WTC11 (cell line): ENCODE data around the gene WDPCP. TPM values are rescaled to one million over a fixed set of nuclear protein-coding genes. Genes with fewer than 3 reads are reported as not detected.

Experiments
- ATAC-seq: fragments of 200-7000 bp; cut with Tn5 transposase; 2 replicates; pipeline ENCODE4 v1.10.0; 2021; ENCODE audit warnings: mild to moderate bottlenecking, moderate library complexity
- CTCF ChIA-PET: fragments of 300-600 bp; sonication (Branson Sonifier 250); formaldehyde crosslinking; loops from one replicate; lab custom pipeline; 2021; ENCODE audit warnings: antibody characterized with exemption; lab: Charles Lee
- POLR2A ChIA-PET: fragments of 350-600 bp; sonication (Branson Sonifier 250); formaldehyde crosslinking; loops from one replicate; lab custom pipeline; 2021; ENCODE audit warnings: antibody characterized with exemption; lab: Charles Lee
- DNase-seq: peaks from one replicate; pipeline ENCODE4 v3.0.0; 2021; ENCODE audit warnings: low spot score
- H3K27ac Mint-ChIP-seq: 2 replicates; pipeline ENCODE4 v1.8.0; 2021; ENCODE audit warnings: mixed read lengths
- H3K27me3 Mint-ChIP-seq: 2 replicates; pipeline ENCODE4 v1.8.0; 2021; ENCODE audit warnings: low read depth, mild to moderate bottlenecking, moderate library complexity, mixed read lengths
- H3K36me3 Mint-ChIP-seq: 2 replicates; pipeline ENCODE4 v1.8.0; 2021; ENCODE audit warnings: mixed read lengths
- H3K4me1 Mint-ChIP-seq: 2 replicates; pipeline ENCODE4 v1.8.0; 2022; ENCODE audit warnings: mixed read lengths
- H3K4me3 Mint-ChIP-seq: 2 replicates; pipeline ENCODE4 v1.8.0; 2021; ENCODE audit warnings: mild to moderate bottlenecking, moderate library complexity, mixed read lengths
- H3K9me3 Mint-ChIP-seq: 2 replicates; pipeline ENCODE4 v1.8.0; 2021; ENCODE audit warnings: mixed read lengths
- CDX4 ChIP-seq: fragments of 250-450 bp; sonication (Bioruptor Pico); IDR thresholded peaks from 2 replicates; pipeline ENCODE4 v1.9.0; 2021; ENCODE audit warnings: moderate library complexity, mild to moderate bottlenecking, inconsistent platforms, borderline replicate concordance
- CREB1 ChIP-seq: sonication (generic); formaldehyde crosslinking; IDR thresholded peaks from 2 replicates; pipeline ENCODE4 v1.8.0; 2023; ENCODE audit warnings: mild to moderate bottlenecking, missing genetic modification reagents
- ERG ChIP-seq: fragments of 250-450 bp; sonication (Bioruptor Pico); IDR thresholded peaks from 2 replicates; pipeline ENCODE4 v1.8.0; 2021; ENCODE audit warnings: mild to moderate bottlenecking
- ETV6 ChIP-seq: sonication (generic); formaldehyde crosslinking; IDR thresholded peaks from 2 replicates; pipeline ENCODE4 v1.8.1; 2022; ENCODE audit warnings: mild to moderate bottlenecking, missing genetic modification reagents
- JUN ChIP-seq: sonication (generic); formaldehyde crosslinking; IDR thresholded peaks from 2 replicates; pipeline ENCODE4 v1.8.0; 2023; ENCODE audit warnings: mild to moderate bottlenecking, missing genetic modification reagents
- MYBL2 ChIP-seq: sonication (generic); formaldehyde crosslinking; IDR thresholded peaks from 2 replicates; pipeline ENCODE4 v1.8.1; 2023; ENCODE audit warnings: mild to moderate bottlenecking, moderate library complexity, missing genetic modification reagents
- NFE2L1 ChIP-seq: sonication (generic); formaldehyde crosslinking; IDR thresholded peaks from 2 replicates; pipeline ENCODE4 v1.8.1; 2023; ENCODE audit warnings: missing genetic modification reagents
- OVOL2 ChIP-seq: fragments of 250-450 bp; sonication (Bioruptor Pico); IDR thresholded peaks from 2 replicates; pipeline ENCODE4 v1.9.0; 2021; ENCODE audit warnings: mild to moderate bottlenecking, borderline replicate concordance
- SMAD4 ChIP-seq: sonication (generic); formaldehyde crosslinking; IDR thresholded peaks from 2 replicates; pipeline ENCODE4 v1.8.0; 2022; ENCODE audit warnings: mild to moderate bottlenecking, missing genetic modification reagents
- TCF7 ChIP-seq: sonication (generic); formaldehyde crosslinking; IDR thresholded peaks from 2 replicates; pipeline ENCODE4 v1.8.0; 2022; ENCODE audit warnings: mild to moderate bottlenecking, low read depth, missing genetic modification reagents, moderate library complexity
- TP53 ChIP-seq: sonication (generic); formaldehyde crosslinking; IDR thresholded peaks from 2 replicates; pipeline ENCODE4 v1.8.1; 2023; ENCODE audit warnings: mild to moderate bottlenecking, missing genetic modification reagents
- ZBTB21 ChIP-seq: sonication (generic); formaldehyde crosslinking; IDR thresholded peaks from 2 replicates; pipeline ENCODE4 v1.8.1; 2023; ENCODE audit warnings: mild to moderate bottlenecking, missing genetic modification reagents, borderline replicate concordance
- ZNF263 ChIP-seq: sonication (generic); formaldehyde crosslinking; IDR thresholded peaks from 2 replicates; pipeline ENCODE4 v1.8.1; 2022; ENCODE audit warnings: low read depth, mild to moderate bottlenecking, moderate library complexity, missing genetic modification reagents
- ZNF281 ChIP-seq: sonication (generic); formaldehyde crosslinking; IDR thresholded peaks from 2 replicates; pipeline ENCODE4 v1.8.0; 2023; ENCODE audit warnings: mild to moderate bottlenecking, missing genetic modification reagents
- ZNF317 ChIP-seq: sonication (generic); formaldehyde crosslinking; IDR thresholded peaks from 2 replicates; pipeline ENCODE4 v1.8.1; 2023; ENCODE audit warnings: low read depth, mild to moderate bottlenecking, moderate library complexity, missing genetic modification reagents, borderline replicate concordance
- ZNF416 ChIP-seq: fragments of 250-450 bp; sonication (Bioruptor Pico); IDR thresholded peaks from 2 replicates; pipeline ENCODE4 v1.9.0; 2021; ENCODE audit warnings: mild to moderate bottlenecking, inconsistent platforms
- ZNF671 ChIP-seq: fragments of 250-450 bp; sonication (Bioruptor Pico); IDR thresholded peaks from 2 replicates; pipeline ENCODE4 v1.8.0; 2021; ENCODE audit warnings: mild to moderate bottlenecking
- total RNA-seq: library from RNA; stranded (reverse); gene quantifications from 3 replicates; pipeline ENCODE4 v1.2.3, GENCODE V29; 2021
- TF ChIP-seq, protein P1 (sequence below): fragments of 250-450 bp; sonication (Bioruptor Pico); IDR thresholded peaks from 2 replicates; pipeline ENCODE4 v2.1.2; 2022; ENCODE audit warnings: mild to moderate bottlenecking, moderate library complexity
- TF ChIP-seq, protein P2 (sequence below): sonication (generic); formaldehyde crosslinking; IDR thresholded peaks from 2 replicates; pipeline ENCODE4 v1.8.1; 2023; ENCODE audit warnings: mild to moderate bottlenecking, moderate library complexity, missing genetic modification reagents
- TF ChIP-seq, protein P3 (sequence below): sonication (generic); formaldehyde crosslinking; IDR thresholded peaks from 2 replicates; pipeline ENCODE4 v1.8.1; 2023; ENCODE audit warnings: mild to moderate bottlenecking, missing genetic modification reagents

Gene WDPCP
- total RNA-seq, 1 experiment from 2014 or later: 10.9 TPM

- CTCF ChIA-PET: no interaction called here
Observed at GRCh38 chr2:63594660-63595059, 6.4 kb upstream of the WDPCP start.

More at GRCh38 chr2:63594660-63595059, 6.4 kb upstream of the WDPCP start:
- POLR2A ChIA-PET: no interaction called here
- Mint-ChIP-seq H3K36me3 (peaks cover 64% of the 10 kb centered on the region), H3K4me3 (no peak overlapping the region), H3K27me3 (no peaks in the 10 kb centered on the region), H3K27ac (no peak overlapping the region), H3K4me1 (peaks cover 29% of the 10 kb centered on the region), H3K9me3 (no peaks in the 10 kb centered on the region)
- DNase-seq: no peak
- no peak for ATAC-seq
- no peak for TF ChIP-seq SMAD4
- no peak for TF ChIP-seq ZNF416 (CRISPR knock-in tag)
- TF ChIP-seq, protein P1, sequence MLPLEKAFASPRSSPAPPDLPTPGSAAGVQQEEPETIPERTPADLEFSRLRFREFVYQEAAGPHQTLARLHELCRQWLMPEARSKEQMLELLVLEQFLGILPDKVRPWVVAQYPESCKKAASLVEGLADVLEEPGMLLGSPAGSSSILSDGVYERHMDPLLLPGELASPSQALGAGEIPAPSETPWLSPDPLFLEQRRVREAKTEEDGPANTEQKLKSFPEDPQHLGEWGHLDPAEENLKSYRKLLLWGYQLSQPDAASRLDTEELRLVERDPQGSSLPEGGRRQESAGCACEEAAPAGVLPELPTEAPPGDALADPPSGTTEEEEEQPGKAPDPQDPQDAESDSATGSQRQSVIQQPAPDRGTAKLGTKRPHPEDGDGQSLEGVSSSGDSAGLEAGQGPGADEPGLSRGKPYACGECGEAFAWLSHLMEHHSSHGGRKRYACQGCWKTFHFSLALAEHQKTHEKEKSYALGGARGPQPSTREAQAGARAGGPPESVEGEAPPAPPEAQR (CRISPR knock-in tag): no peak
- no peak for TF ChIP-seq NFE2L1 (CRISPR knock-in tag)
- TF ChIP-seq ZNF281 (CRISPR knock-in tag): no peak
- no peak for TF ChIP-seq TP53
- TF ChIP-seq JUN (CRISPR knock-in tag): no peak
- no peak for TF ChIP-seq OVOL2 (CRISPR knock-in tag)
- no peak for TF ChIP-seq ZBTB21 (CRISPR knock-in tag)
- no peak for TF ChIP-seq ERG (CRISPR knock-in tag)
- no peak for TF ChIP-seq ZNF671 (CRISPR knock-in tag)
- no peak for TF ChIP-seq ETV6 (CRISPR knock-in tag)
- TF ChIP-seq TCF7 (CRISPR knock-in tag): no peak
- TF ChIP-seq, protein P2, sequence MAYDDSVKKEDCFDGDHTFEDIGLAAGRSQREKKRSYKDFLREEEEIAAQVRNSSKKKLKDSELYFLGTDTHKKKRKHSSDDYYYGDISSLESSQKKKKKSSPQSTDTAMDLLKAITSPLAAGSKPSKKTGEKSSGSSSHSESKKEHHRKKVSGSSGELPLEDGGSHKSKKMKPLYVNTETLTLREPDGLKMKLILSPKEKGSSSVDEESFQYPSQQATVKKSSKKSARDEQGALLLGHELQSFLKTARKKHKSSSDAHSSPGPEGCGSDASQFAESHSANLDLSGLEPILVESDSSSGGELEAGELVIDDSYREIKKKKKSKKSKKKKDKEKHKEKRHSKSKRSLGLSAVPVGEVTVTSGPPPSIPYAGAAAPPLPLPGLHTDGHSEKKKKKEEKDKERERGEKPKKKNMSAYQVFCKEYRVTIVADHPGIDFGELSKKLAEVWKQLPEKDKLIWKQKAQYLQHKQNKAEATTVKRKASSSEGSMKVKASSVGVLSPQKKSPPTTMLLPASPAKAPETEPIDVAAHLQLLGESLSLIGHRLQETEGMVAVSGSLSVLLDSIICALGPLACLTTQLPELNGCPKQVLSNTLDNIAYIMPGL (CRISPR knock-in tag): no peak
- TF ChIP-seq ZNF263 (CRISPR knock-in tag): no peak
- TF ChIP-seq MYBL2 (CRISPR knock-in tag): no peak
- TF ChIP-seq CDX4 (CRISPR knock-in tag): no peak
- TF ChIP-seq, protein P3, sequence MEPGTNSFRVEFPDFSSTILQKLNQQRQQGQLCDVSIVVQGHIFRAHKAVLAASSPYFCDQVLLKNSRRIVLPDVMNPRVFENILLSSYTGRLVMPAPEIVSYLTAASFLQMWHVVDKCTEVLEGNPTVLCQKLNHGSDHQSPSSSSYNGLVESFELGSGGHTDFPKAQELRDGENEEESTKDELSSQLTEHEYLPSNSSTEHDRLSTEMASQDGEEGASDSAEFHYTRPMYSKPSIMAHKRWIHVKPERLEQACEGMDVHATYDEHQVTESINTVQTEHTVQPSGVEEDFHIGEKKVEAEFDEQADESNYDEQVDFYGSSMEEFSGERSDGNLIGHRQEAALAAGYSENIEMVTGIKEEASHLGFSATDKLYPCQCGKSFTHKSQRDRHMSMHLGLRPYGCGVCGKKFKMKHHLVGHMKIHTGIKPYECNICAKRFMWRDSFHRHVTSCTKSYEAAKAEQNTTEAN: no peak
- TF ChIP-seq CREB1: no peak
- TF ChIP-seq ZNF317 (CRISPR knock-in tag): no peak
